Neural progenitor cell (in vitro differentiated cells): ENCODE results near the gene TBC1D9. TPM values are rescaled to one million over a fixed set of nuclear protein-coding genes. Genes with fewer than 3 reads are reported as not detected.

Experiments used
- DNase-seq: peaks from one replicate; pipeline ENCODE4 v3.0.0-alpha.2; 2016; ENCODE audit warnings: low spot score
- H2AFZ ChIP-seq: fragments of 200-600 bp; sonication (generic); replicated peaks from 2 replicates; pipeline ENCODE4 v1.6.1; 2016; ENCODE audit warnings: antibody characterized with exemption
- H3F3A ChIP-seq: fragments of 200-600 bp; sonication (generic); 2 replicates; pipeline ENCODE4 v1.6.1; 2016; ENCODE audit warnings: antibody characterized with exemption, low read depth
- H3K27ac ChIP-seq: fragments of 200-600 bp; sonication (generic); 2 replicates; pipeline ENCODE4 v1.5.1; 2016; ENCODE audit warnings: mild to moderate bottlenecking
- H3K27me3 ChIP-seq: fragments of 200-600 bp; sonication (generic); 2 replicates; pipeline ENCODE4 v1.6.1; 2016; ENCODE audit warnings: mild to moderate bottlenecking, moderate library complexity
- H3K36me3 ChIP-seq: fragments of 200-600 bp; sonication (generic); 2 replicates; pipeline ENCODE4 v1.5.1; 2016
- H3K4me1 ChIP-seq: fragments of 200-600 bp; sonication (generic); 2 replicates; pipeline ENCODE4 v1.6.1; 2016; ENCODE audit warnings: mixed run types
- H3K4me2 ChIP-seq: fragments of 200-600 bp; sonication (generic); 2 replicates; pipeline ENCODE4 v1.6.1; 2016
- H3K4me3 ChIP-seq: fragments of 200-600 bp; sonication (generic); 2 replicates; pipeline ENCODE4 v1.5.1; 2016
- H3K79me2 ChIP-seq: fragments of 200-600 bp; sonication (generic); 2 replicates; pipeline ENCODE4 v1.6.1; 2016; ENCODE audit warnings: low read depth
- H3K9ac ChIP-seq: fragments of 200-600 bp; sonication (generic); 2 replicates; pipeline ENCODE4 v1.6.1; 2016
- H3K9me3 ChIP-seq: fragments of 200-600 bp; sonication (generic); 2 replicates; pipeline ENCODE4 v1.5.1; 2016; ENCODE audit warnings: low read depth
- H4K20me1 ChIP-seq: fragments of 200-600 bp; sonication (generic); 2 replicates; pipeline ENCODE4 v1.6.1; 2016; ENCODE audit warnings: low read depth
- H3K27ac Mint-ChIP-seq: 3 replicates; pipeline ENCODE4 v1.8.0; 2021; ENCODE audit warnings: mixed read lengths
- H3K27me3 Mint-ChIP-seq: 2 replicates; pipeline ENCODE4 v1.8.0; 2022; ENCODE audit warnings: low read depth, mild to moderate bottlenecking, inconsistent platforms, moderate library complexity, mixed read lengths; ENCODE audit not compliant: insufficient read depth
- H3K36me3 Mint-ChIP-seq: 3 replicates; pipeline ENCODE4 v1.8.0; 2021; ENCODE audit warnings: mixed read lengths
- H3K4me1 Mint-ChIP-seq: 3 replicates; pipeline ENCODE4 v1.8.0; 2021; ENCODE audit warnings: mixed read lengths
- H3K4me3 Mint-ChIP-seq: 3 replicates; pipeline ENCODE4 v1.8.0; 2021; ENCODE audit warnings: mild to moderate bottlenecking, moderate library complexity, mixed read lengths
- H3K9me3 Mint-ChIP-seq: 3 replicates; pipeline ENCODE4 v1.8.0; 2020; ENCODE audit warnings: mixed read lengths
- CTCF ChIP-seq: fragments of 200-600 bp; sonication (generic); IDR thresholded peaks from 2 replicates; pipeline ENCODE4 v1.5.1; 2017; ENCODE audit warnings: antibody characterized with exemption, mild to moderate bottlenecking
- EZH2 ChIP-seq: fragments of 200-600 bp; sonication (generic); IDR thresholded peaks from 2 replicates; pipeline ENCODE4 v1.6.1; 2017; ENCODE audit warnings: antibody characterized with exemption, mild to moderate bottlenecking, moderate library complexity
- EZH2phosphoT487 ChIP-seq: fragments of 200-600 bp; sonication (generic); IDR thresholded peaks from 2 replicates; pipeline ENCODE4 v1.6.1; 2017; ENCODE audit warnings: antibody characterized with exemption
- total RNA-seq: library from RNA; depleted of rRNA; stranded (reverse); fragments of >200 nt; gene quantifications from 2 replicates; pipeline ENCODE4 v1.2.3, GENCODE V29; 2015; ENCODE audit warnings: low replicate concordance

Gene TBC1D9
- total RNA-seq, 1 donor from 2014 or later, result 11.3 TPM

- Histone ChIP-seq H3K4me3 (no peak overlapping the region), H3K4me1 (no peaks in the 10 kb centered on the region), H3K4me2 (no peak overlapping the region), H3F3A (no peaks in the 10 kb centered on the region), H3K9me3 (no peaks in the 10 kb centered on the region), H3K27me3 (no peaks in the 10 kb centered on the region), H2AFZ (no peak overlapping the region), H3K27ac (no peak overlapping the region), H3K36me3 (no peaks in the 10 kb centered on the region), H4K20me1 (no peaks in the 10 kb centered on the region), H3K79me2 (no peaks in the 10 kb centered on the region), H3K9ac (no peak overlapping the region)
- Mint-ChIP-seq H3K4me3 (no peak overlapping the region), H3K9me3 (no peaks in the 10 kb centered on the region), H3K4me1 (peaks cover 13% of the 10 kb centered on the region), H3K36me3 (peaks cover 4% of the 10 kb centered on the region), H3K27me3 (peaks cover 2% of the 10 kb centered on the region), H3K27ac (no peak overlapping the region)
- DNase-seq, result no peak
- no peak for TF ChIP-seq EZH2
- no peak for TF ChIP-seq EZH2phosphoT487
- TF ChIP-seq CTCF, result no peak
These were observed 37.2 kb downstream of the TBC1D9 start for GRCh38 chr4:140719022-140719421.

GRCh38 chr4:140718241-140718952, 37.8 kb downstream of the TBC1D9 start:
- Mint-ChIP-seq H3K27ac (no peak overlapping the region), H3K4me1 (peaks cover 13% of the 10 kb centered on the region)
- H2AFZ ChIP-seq, result no peak overlapping the region

GRCh38 chr4:140717313-140717712, 38.9 kb downstream of the TBC1D9 start:
- peaks cover 13% of the 10 kb centered on the region for H3K4me1 Mint-ChIP-seq
- DNase-seq, result no peak
- no peak overlapping the region for H3K27ac Mint-ChIP-seq

More at GRCh38 chr4:140718241-140718952, 37.8 kb downstream of the TBC1D9 start:
- Mint-ChIP-seq H3K4me3 (no peak overlapping the region), H3K9me3 (no peaks in the 10 kb centered on the region), H3K27me3 (peaks cover 2% of the 10 kb centered on the region), H3K36me3 (peaks cover 4% of the 10 kb centered on the region)
- Histone ChIP-seq H4K20me1 (no peaks in the 10 kb centered on the region), H3K9me3 (no peaks in the 10 kb centered on the region), H3K4me2 (no peak overlapping the region), H3F3A (no peaks in the 10 kb centered on the region), H3K4me1 (no peaks in the 10 kb centered on the region), H3K9ac (no peak overlapping the region), H3K27ac (no peak overlapping the region), H3K36me3 (no peaks in the 10 kb centered on the region), H3K79me2 (no peaks in the 10 kb centered on the region), H3K4me3 (no peak overlapping the region), H3K27me3 (no peaks in the 10 kb centered on the region)
- TF ChIP-seq EZH2 (no peak), CTCF (no peak), EZH2phosphoT487 (no peak)
- DNase-seq, result no peak

More at GRCh38 chr4:140717313-140717712, 38.9 kb downstream of the TBC1D9 start:
- Histone ChIP-seq H3K79me2 (no peaks in the 10 kb centered on the region), H3K4me1 (no peaks in the 10 kb centered on the region), H3K36me3 (no peaks in the 10 kb centered on the region), H3K9ac (no peak overlapping the region), H3F3A (no peaks in the 10 kb centered on the region), H3K4me3 (no peak overlapping the region), H2AFZ (no peak overlapping the region), H3K4me2 (no peak overlapping the region), H4K20me1 (no peaks in the 10 kb centered on the region), H3K27ac (no peak overlapping the region), H3K9me3 (no peaks in the 10 kb centered on the region), H3K27me3 (no peaks in the 10 kb centered on the region)
- no peak overlapping the region for H3K4me3 Mint-ChIP-seq
- H3K27me3 Mint-ChIP-seq, result peaks cover 2% of the 10 kb centered on the region
- TF ChIP-seq CTCF (no peak), EZH2phosphoT487 (no peak), EZH2 (no peak)
- no peaks in the 10 kb centered on the region for H3K9me3 Mint-ChIP-seq
- H3K36me3 Mint-ChIP-seq, result peaks cover 4% of the 10 kb centered on the region
